Sigmoid colon (tissue), 7 donors: Measurements from ENCODE around the gene PGBD5. TPM values are rescaled to one million over a fixed set of nuclear protein-coding genes. Genes with fewer than 3 reads are reported as not detected.
"Not testable (repeated sequence)": the region's sequence is repeated elsewhere in the genome, so short reads cannot be mapped to it uniquely, and the experiment has no call there.

ENCODE experiments used
- DNase-seq: peaks from one replicate; pipeline ENCODE4 v3.0.0-alpha.2; 2019
- H3K27ac ChIP-seq, 4 donors: fragments of 200-600 bp; sonication (generic); one replicate each; pipeline ENCODE4 v1.5.1; 2016 to 2019; ENCODE audit warnings: mild to moderate bottlenecking in 1 of 4
- H3K27me3 ChIP-seq, 3 donors: fragments of 200-600 bp; sonication (generic); one replicate each; pipeline ENCODE4 v1.5.1; 2019; ENCODE audit warnings: mild to moderate bottlenecking in 1 of 3
- H3K36me3 ChIP-seq, 4 donors: fragments of 200-600 bp; sonication (generic); one replicate each; pipeline ENCODE4 v1.5.1; 2016 to 2019
- H3K4me1 ChIP-seq, 4 donors: fragments of 200-600 bp; sonication (generic); one replicate each; pipeline ENCODE4 v1.5.1; 2017 to 2019
- H3K4me3 ChIP-seq, 4 donors: fragments of 200-600 bp; sonication (generic); one replicate each; pipeline ENCODE4 v1.5.1; 2017 to 2019; ENCODE audit warnings: mild to moderate bottlenecking in 2 of 4, moderate library complexity in 1 of 4
- H3K9me3 ChIP-seq, 4 donors: fragments of 200-600 bp in 3 of 4; sonication (generic) in 3 of 4; one replicate each; pipeline versions ENCODE4 v1.5.1 to v1.6.1; 2013 to 2019
- CTCF ChIP-seq, 4 experiments: fragments of 450-650 bp in 3 of 4; fragments of 200-600 bp in 1 of 4; IDR thresholded peaks; one replicate each; pipeline ENCODE4 v1.5.1; 2016 to 2019; ENCODE audit warnings: antibody characterized with exemption in 4 of 4, mild to moderate bottlenecking in 3 of 4, moderate library complexity in 2 of 4
- EP300 ChIP-seq, 4 donors: sonication (generic); formaldehyde crosslinking; IDR thresholded peaks; one replicate each; pipeline ENCODE4 v1.6.1; 2017; ENCODE audit warnings: antibody characterized with exemption in 4 of 4
- POLR2A ChIP-seq, 2 donors: fragments of 450-650 bp; IDR thresholded peaks; one replicate each; pipeline ENCODE4 v1.6.1; 2016; ENCODE audit warnings: antibody characterized with exemption in 2 of 2, mild to moderate bottlenecking in 2 of 2, moderate library complexity in 2 of 2
- POLR2AphosphoS5 ChIP-seq, 4 donors: sonication (generic); formaldehyde crosslinking; IDR thresholded peaks; one replicate each; pipeline ENCODE4 v1.6.1; 2017; ENCODE audit warnings: antibody characterized with exemption in 4 of 4
- WGBS, 2 donors: extraction: QIAGEN DNeasy Blood & Tissue Kit; methylation state at CpG; one replicate each; pipeline ENCODE4 v1.1.7; 2013; 5-methylcytosine and 5-hydroxymethylcytosine counted together
- intact Hi-C: fragments of 100-400 bp; cut with DNase I; formaldehyde crosslinking; loops from one replicate; pipeline ENCODE4 v1.15.1; 2023
- polyA plus RNA-seq, 3 donors: library from polyadenylated mRNA; stranded (reverse); fragments of 200-250 nt; gene quantifications; one replicate each; pipeline ENCODE4 v1.2.3, GENCODE V29; 2013
- total RNA-seq, 4 donors: library from RNA; depleted of rRNA; stranded (reverse); fragments of >200 nt; gene quantifications; one replicate each; pipeline ENCODE4 v1.1.0, GENCODE V29; 2016
- donor health status: healthy with polysubstance abuse.
- donor health status: Bipolar disorder and iron deficiency.
- donor health status: healthy.

PGBD5 gene
- total and polyA plus RNA-seq, 7 donors, result under 0.01 to 1.9 (median 1.1) TPM

DNA sequence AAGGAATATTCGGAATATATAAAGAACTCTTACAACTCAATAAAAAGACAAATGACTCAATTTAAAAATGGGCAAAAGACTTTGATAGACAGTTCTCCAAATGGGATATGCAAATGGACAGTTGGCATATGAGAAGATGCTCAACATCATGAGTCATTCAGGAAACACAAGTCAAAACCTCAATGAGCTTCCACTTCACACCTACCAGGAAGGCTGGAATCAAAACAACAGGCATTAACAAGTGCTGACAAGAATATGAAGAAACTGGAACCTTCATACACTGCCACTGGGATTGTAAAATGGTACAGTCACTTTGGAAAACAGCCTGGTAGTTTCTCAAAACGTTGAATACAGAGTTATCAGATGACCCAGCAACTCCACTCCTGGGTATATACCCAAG, 17.2 kb downstream of the PGBD5 start:
- no peaks in the 10 kb centered on the region for H3K4me1 ChIP-seq
- no peak overlapping the region for H3K4me3 ChIP-seq
- no peak for TF ChIP-seq POLR2AphosphoS5 (IDR thresholded peaks at IDR 0.05)
- no peak for TF ChIP-seq POLR2A (IDR thresholded peaks at IDR 0.05)
- TF ChIP-seq CTCF (IDR thresholded peaks at IDR 0.05), result no peak
- TF ChIP-seq EP300 (IDR thresholded peaks at IDR 0.05), result no peak
- H3K27ac ChIP-seq, result no peak overlapping the region
- intact Hi-C loops, result no loop called here
- WGBS, 2 donors, result 78 to 81% methylated on average over 2 of the region's 2 CpGs
- no peaks in the 10 kb centered on the region for H3K9me3 ChIP-seq
- no peak for DNase-seq
- no peaks in the 10 kb centered on the region for H3K27me3 ChIP-seq
- H3K36me3 ChIP-seq, result no peaks in the 10 kb centered on the region

DNA sequence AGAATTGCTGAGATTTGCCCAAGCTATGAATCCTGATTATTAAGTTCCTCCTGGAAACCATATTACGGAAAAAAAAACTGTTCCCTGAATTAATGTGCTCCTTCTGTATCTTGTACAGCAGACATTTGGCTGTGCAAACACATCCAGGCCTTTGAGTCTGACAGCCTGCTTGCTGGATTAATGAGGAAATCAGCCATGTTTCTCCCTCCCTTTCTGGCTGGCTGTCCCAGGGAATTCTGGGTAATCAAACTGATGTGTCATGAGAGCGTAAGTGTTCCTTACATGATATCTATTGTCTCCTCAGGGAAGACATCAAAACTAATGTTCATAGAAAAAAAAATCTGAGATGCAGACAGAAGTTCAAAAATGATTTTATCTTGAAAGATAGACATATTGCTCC, 18.8 kb downstream of the PGBD5 start:
- no peak overlapping the region for H3K27ac ChIP-seq
- intact Hi-C loops, result no loop called here
- 82 to 95% methylated on average over 2 of the region's 2 CpGs for WGBS, 2 donors
- no peaks in the 10 kb centered on the region for H3K27me3 ChIP-seq
- H3K4me1 ChIP-seq, result no peaks in the 10 kb centered on the region
- no peak for DNase-seq
- no peaks in the 10 kb centered on the region for H3K36me3 ChIP-seq
- no peak overlapping the region for H3K4me3 ChIP-seq
- H3K9me3 ChIP-seq, result no peaks in the 10 kb centered on the region
- TF ChIP-seq CTCF (IDR thresholded peaks at IDR 0.05) (no peak), POLR2A (IDR thresholded peaks at IDR 0.05) (no peak), POLR2AphosphoS5 (IDR thresholded peaks at IDR 0.05) (no peak), EP300 (IDR thresholded peaks at IDR 0.05) (no peak)

GRCh38 chr1:230406727-230407126, 19.4 kb downstream of the PGBD5 start:
- intact Hi-C loops, DNase-seq, H3K4me1 ChIP-seq, H3K27ac ChIP-seq, H3K9me3 ChIP-seq, H3K27me3 ChIP-seq, H3K4me3 ChIP-seq, H3K36me3 ChIP-seq: not testable (repeated sequence)
- 86 to 91% methylated on average over 11 of the region's 11 CpGs for whole genome bisulfite sequencing, 2 donors

DNA sequence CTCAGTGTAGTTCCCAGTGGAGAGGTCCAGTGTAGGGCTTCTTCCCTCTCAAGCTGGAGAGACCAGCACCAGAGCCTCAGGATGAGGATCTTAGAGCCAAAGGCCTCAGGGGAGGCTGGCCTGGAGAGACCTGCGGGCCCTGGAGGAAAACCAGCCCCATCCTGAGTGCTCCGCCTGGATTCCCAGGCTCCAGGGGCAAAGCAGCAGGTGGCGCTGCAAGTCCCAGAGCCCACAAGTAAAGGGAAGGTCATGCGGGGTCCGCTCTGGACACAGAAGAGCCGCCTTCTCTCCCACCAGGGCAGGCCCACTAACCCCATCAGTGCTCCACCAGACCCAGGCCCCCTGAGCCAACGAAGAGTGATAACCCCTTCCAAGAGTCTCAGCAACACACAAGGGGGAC, 22.7 kb downstream of the PGBD5 start:
- Histone ChIP-seq H3K4me1 (no peaks in the 10 kb centered on the region), H3K36me3 (no peaks in the 10 kb centered on the region), H3K4me3 (no peak overlapping the region), H3K27me3 (no peaks in the 10 kb centered on the region), H3K9me3 (no peaks in the 10 kb centered on the region), H3K27ac (no peak overlapping the region)
- no peak for DNase-seq
- WGBS, 2 donors, result 93 to 96% methylated on average over 7 of the region's 7 CpGs
- TF ChIP-seq CTCF (IDR thresholded peaks at IDR 0.05), result no peak
- TF ChIP-seq POLR2AphosphoS5 (IDR thresholded peaks at IDR 0.05), result no peak
- no peak for TF ChIP-seq EP300 (IDR thresholded peaks at IDR 0.05)
- no peak for TF ChIP-seq POLR2A (IDR thresholded peaks at IDR 0.05)
- intact Hi-C loops, result no loop called here

- no peak for DNase-seq
- H3K27me3 ChIP-seq, result peaks cover 0 to 13% (median 3%) of the 10 kb centered on the region in 3 donors
- H3K4me3 ChIP-seq, result no peak overlapping the region
- H3K36me3 ChIP-seq, result no peaks in the 10 kb centered on the region
- intact Hi-C loops, result no loop called here
- WGBS, 2 donors, result 69 to 84% methylated on average over 8 of the region's 8 CpGs
- H3K27ac ChIP-seq, result no peak overlapping the region
- TF ChIP-seq CTCF (IDR thresholded peaks at IDR 0.05) (no peak), EP300 (IDR thresholded peaks at IDR 0.05) (no peak), POLR2A (IDR thresholded peaks at IDR 0.05) (no peak), POLR2AphosphoS5 (IDR thresholded peaks at IDR 0.05) (no peak)
- no peaks in the 10 kb centered on the region for H3K9me3 ChIP-seq
- H3K4me1 ChIP-seq, result no peaks in the 10 kb centered on the region
Observed at GRCh38 chr1:230401763-230402294, 24.3 kb downstream of the PGBD5 start.
